B cell (primary cell): ENCODE data around the gene DNASE1L2. TPM values are rescaled to one million over a fixed set of nuclear protein-coding genes. Genes with fewer than 3 reads are reported as not detected.

Source experiments
- ATAC-seq: fragments of 200-7000 bp; cut with Tn5 transposase; one replicate; pipeline ENCODE4 v1.10.0; 2021; ENCODE audit warnings: low read depth, mild to moderate bottlenecking, moderate number of reproducible peaks, moderate library complexity
- CTCF ChIA-PET: fragments of 350-600 bp; sonication (Branson Sonifier 250); formaldehyde crosslinking; loops from one replicate; lab custom pipeline; 2021; ENCODE audit warnings: antibody characterized with exemption, inconsistent platforms; lab: Charles Lee
- POLR2A ChIA-PET: fragments of 350-600 bp; sonication (Branson Sonifier 250); formaldehyde crosslinking; loops from one replicate; lab custom pipeline; 2021; ENCODE audit warnings: antibody characterized with exemption; lab: Charles Lee
- DNase-seq: peaks from one replicate; pipeline ENCODE4 v3.0.0; 2013
- H2AFZ ChIP-seq: 2 replicates; pipeline ENCODE4 v1.6.1; 2012; ENCODE audit warnings: mild to moderate bottlenecking, low read depth, low read length; ENCODE audit not compliant: insufficient read depth, poor library complexity, severe bottlenecking
- H3K27ac ChIP-seq, 2 donors: 1 replicate in 1 of 2; 2 replicates in 1 of 2; pipeline ENCODE4 v1.5.1; 2012 to 2013; ENCODE audit warnings: low read length in 2 of 2, mild to moderate bottlenecking in 2 of 2, moderate library complexity in 1 of 2
- H3K27me3 ChIP-seq, 4 experiments: fragments of 200-600 bp in 1 of 4; sonication (generic) in 1 of 4; replicated peaks in 1 of 4; 1 replicate in 2 of 4; 2 replicates in 2 of 4; pipeline versions ENCODE4 v1.6.1 to v1.7.0; 2013 to 2016; ENCODE audit warnings: low read length in 3 of 4, mild to moderate bottlenecking in 2 of 4, mixed read lengths in 1 of 4, moderate library complexity in 1 of 4; ENCODE audit not compliant: insufficient read depth in 4 of 4, control insufficient read depth in 3 of 4; ENCODE audit errors: control extremely low read depth in 1 of 4
- H3K36me3 ChIP-seq, 2 experiments: replicated peaks in 1 of 2; 1 replicate in 1 of 2; 2 replicates in 1 of 2; pipeline versions ENCODE4 v1.6.1 to v1.7.1; 2013; ENCODE audit warnings: low read length in 1 of 2; ENCODE audit not compliant: insufficient read depth in 2 of 2, control insufficient read depth in 1 of 2; ENCODE audit errors: control extremely low read depth in 1 of 2, extremely low read depth in 1 of 2
- H3K4me1 ChIP-seq, 2 donors: fragments of 200-600 bp in 1 of 2; sonication (generic) in 1 of 2; 1 replicate in 1 of 2; 2 replicates in 1 of 2; pipeline versions ENCODE4 v1.5.1 to v1.6.1; 2013 to 2017; ENCODE audit warnings: low read length in 2 of 2; ENCODE audit not compliant: control insufficient read depth in 2 of 2, insufficient read depth in 2 of 2
- H3K4me2 ChIP-seq: replicated peaks from 2 replicates; pipeline ENCODE3; 2012; ENCODE audit warnings: mild to moderate bottlenecking, low read depth, low read length; ENCODE audit not compliant: poor library complexity, severe bottlenecking
- H3K4me3 ChIP-seq, 5 experiments: fragments of 200-600 bp in 1 of 5; sonication (generic) in 1 of 5; 1 replicate in 3 of 5; 2 replicates in 2 of 5; pipeline versions ENCODE4 v1.5.1 to v1.7.0; 2011 to 2016; ENCODE audit warnings: low read length in 4 of 5, mild to moderate bottlenecking in 4 of 5, low read depth in 2 of 5, control low read depth in 1 of 5, moderate library complexity in 1 of 5; ENCODE audit not compliant: insufficient read depth in 1 of 5; ENCODE audit errors: control extremely low read depth in 1 of 5, extremely low read depth in 1 of 5
- H3K79me2 ChIP-seq: fragments of 200-600 bp; sonication (generic); one replicate; pipeline ENCODE4 v1.6.0; 2016; ENCODE audit warnings: low read length; ENCODE audit not compliant: control insufficient read depth, insufficient read depth
- H3K9ac ChIP-seq: fragments of 200-600 bp; sonication (generic); 2 replicates; pipeline ENCODE4 v1.6.1; 2017; ENCODE audit warnings: mild to moderate bottlenecking, low read length, moderate library complexity
- H3K9me3 ChIP-seq, 3 donors: one replicate each; pipeline versions ENCODE4 v1.6.1 to v1.7.1; 2013; ENCODE audit warnings: low read length in 2 of 3; ENCODE audit not compliant: control insufficient read depth in 2 of 3, insufficient read depth in 1 of 3; ENCODE audit errors: control extremely low read depth in 1 of 3
- H4K20me1 ChIP-seq: 2 replicates; pipeline ENCODE4 v1.6.0; 2012; ENCODE audit warnings: mild to moderate bottlenecking, low read length; ENCODE audit not compliant: insufficient read depth, control insufficient read depth, poor library complexity, severe bottlenecking
- H3K27ac Mint-ChIP-seq: one replicate; pipeline ENCODE4 v1.8.0; 2021; ENCODE audit warnings: mixed read lengths
- H3K27me3 Mint-ChIP-seq: one replicate; pipeline ENCODE4 v1.8.0; 2021; ENCODE audit warnings: mixed read lengths
- H3K4me1 Mint-ChIP-seq: one replicate; pipeline ENCODE4 v1.8.0; 2021; ENCODE audit warnings: mixed read lengths
- H3K4me3 Mint-ChIP-seq: one replicate; pipeline ENCODE4 v1.8.0; 2021; ENCODE audit warnings: mixed read lengths
- H3K9me3 Mint-ChIP-seq: one replicate; pipeline ENCODE4 v1.8.0; 2022; ENCODE audit warnings: mixed read lengths; ENCODE audit not compliant: insufficient read depth
- EZH2 ChIP-seq: IDR thresholded peaks from 2 replicates; pipeline ENCODE4 v1.6.1; 2012; ENCODE audit warnings: borderline replicate concordance, low read depth, mild to moderate bottlenecking, moderate library complexity, low read length; ENCODE audit not compliant: insufficient read depth, poor library complexity, severe bottlenecking
- WGBS: methylation state at CpG from one replicate; pipeline ENCODE4 v1.1.5; 2013; ENCODE audit warnings: missing lambda C conversion rate; ENCODE audit not compliant: insufficient coverage; 5-methylcytosine and 5-hydroxymethylcytosine counted together
- intact Hi-C: fragments of 100-400 bp; cut with micrococcal nuclease; formaldehyde crosslinking; loops from one replicate; pipeline ENCODE4 v1.10.0; 2022
- polyA plus RNA-seq: library from polyadenylated mRNA; depleted of rRNA; stranded (reverse); fragments of >200 nt; gene quantifications from 2 replicates; pipeline ENCODE4 v1.2.3, GENCODE V29; 2012
- total RNA-seq, 2 donors: library from RNA; stranded (reverse); fragments of 120-200 nt in 1 of 2; gene quantifications; 1 replicate in 1 of 2; 2 replicates in 1 of 2; pipeline versions ENCODE4 v1.2.3 to v1.2.4, GENCODE V29; 2013 to 2022
- TF ChIP-seq, protein P1 (sequence below): fragments of 200-600 bp; IDR thresholded peaks from one replicate; pipeline ENCODE4 v1.8.0; 2022; ENCODE audit warnings: antibody characterized with exemption, mild to moderate bottlenecking

The DNASE1L2 gene
- total and polyA plus RNA-seq, 2 donors (not counting 1 experiment from before 2014, with no cell fraction given) = 1.1 to 1.6 TPM

DNA sequence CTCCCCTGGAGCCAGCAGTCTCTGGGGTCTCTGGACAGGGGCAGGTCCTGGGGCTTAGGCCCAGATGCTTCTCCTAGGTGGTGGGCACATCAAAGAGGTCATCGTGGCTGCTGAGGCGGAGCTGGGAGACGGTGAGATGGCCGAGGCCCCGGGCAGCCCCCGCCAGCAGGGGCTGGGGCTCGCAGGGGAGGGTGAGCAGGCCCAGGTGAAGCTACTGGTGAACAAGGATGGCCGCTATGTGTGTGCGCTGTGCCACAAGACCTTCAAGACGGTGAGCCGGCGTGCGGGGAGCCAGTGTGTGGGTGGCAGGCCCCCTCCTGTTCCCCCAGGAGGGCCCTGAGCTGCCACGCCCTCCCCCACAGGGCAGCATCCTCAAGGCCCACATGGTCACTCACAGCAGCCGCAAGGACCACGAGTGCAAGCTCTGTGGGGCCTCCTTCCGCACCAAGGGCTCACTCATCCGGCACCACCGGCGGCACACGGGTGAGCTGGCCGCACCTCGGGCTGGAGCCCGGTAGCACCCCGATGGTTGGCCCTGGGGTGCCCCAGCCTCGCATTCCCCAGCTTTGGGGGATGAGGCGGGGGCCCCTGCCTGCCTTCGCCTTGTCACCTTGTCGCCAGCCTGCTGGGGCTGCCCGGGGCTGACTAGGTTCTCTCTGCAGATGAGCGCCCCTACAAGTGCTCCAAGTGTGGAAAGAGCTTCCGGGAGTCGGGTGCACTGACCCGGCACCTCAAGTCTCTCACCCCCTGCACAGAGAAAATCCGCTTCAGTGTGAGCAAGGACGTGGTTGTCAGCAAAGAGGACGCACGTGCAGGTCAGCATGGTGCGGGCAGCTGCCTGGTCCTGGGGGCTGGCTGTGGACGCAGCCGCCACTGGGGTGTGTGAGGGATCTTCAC, 3.9 kb upstream of the DNASE1L2 start:
- ATAC-seq (no peak), DNase-seq (no peak)
- Histone ChIP-seq H3K79me2 (peaks cover 14% of the 10 kb centered on the region), H3K9me3 (peaks cover 0 to 2% (median 0%) of the 10 kb centered on the region in 3 donors), H3K4me3 (no peak overlapping the region), H3K9ac (no peak overlapping the region), H2AFZ (no peak overlapping the region), H3K4me1 (peaks cover 10 to 12% of the 10 kb centered on the region in 2 donors), H3K27me3 (peaks cover 0 to 19% (median 7%) of the 10 kb centered on the region in 4 experiments), H4K20me1 (peaks cover 53% of the 10 kb centered on the region), H3K4me2 (no peak overlapping the region), H3K36me3 (peaks cover 0 to 64% of the 10 kb centered on the region in 2 experiments), H3K27ac (no peak overlapping the region)
- CTCF ChIA-PET = no interaction called here
- 93% methylated on average over 33 of the region's 41 CpGs for WGBS
- intact Hi-C loops = no loop called here
- Mint-ChIP-seq H3K4me3 (no peak overlapping the region), H3K4me1 (no peaks in the 10 kb centered on the region), H3K9me3 (no peaks in the 10 kb centered on the region), H3K27me3 (peaks cover 3% of the 10 kb centered on the region), H3K27ac (no peak overlapping the region)
- TF ChIP-seq, protein P1, sequence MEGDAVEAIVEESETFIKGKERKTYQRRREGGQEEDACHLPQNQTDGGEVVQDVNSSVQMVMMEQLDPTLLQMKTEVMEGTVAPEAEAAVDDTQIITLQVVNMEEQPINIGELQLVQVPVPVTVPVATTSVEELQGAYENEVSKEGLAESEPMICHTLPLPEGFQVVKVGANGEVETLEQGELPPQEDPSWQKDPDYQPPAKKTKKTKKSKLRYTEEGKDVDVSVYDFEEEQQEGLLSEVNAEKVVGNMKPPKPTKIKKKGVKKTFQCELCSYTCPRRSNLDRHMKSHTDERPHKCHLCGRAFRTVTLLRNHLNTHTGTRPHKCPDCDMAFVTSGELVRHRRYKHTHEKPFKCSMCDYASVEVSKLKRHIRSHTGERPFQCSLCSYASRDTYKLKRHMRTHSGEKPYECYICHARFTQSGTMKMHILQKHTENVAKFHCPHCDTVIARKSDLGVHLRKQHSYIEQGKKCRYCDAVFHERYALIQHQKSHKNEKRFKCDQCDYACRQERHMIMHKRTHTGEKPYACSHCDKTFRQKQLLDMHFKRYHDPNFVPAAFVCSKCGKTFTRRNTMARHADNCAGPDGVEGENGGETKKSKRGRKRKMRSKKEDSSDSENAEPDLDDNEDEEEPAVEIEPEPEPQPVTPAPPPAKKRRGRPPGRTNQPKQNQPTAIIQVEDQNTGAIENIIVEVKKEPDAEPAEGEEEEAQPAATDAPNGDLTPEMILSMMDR = no peak
- TF ChIP-seq EZH2 = no peak
- POLR2A ChIA-PET = no interaction called here
